IMR-90 (cell line): ENCODE data around the gene SEMA3C. TPM values are rescaled to one million over a fixed set of nuclear protein-coding genes. Genes with fewer than 3 reads are reported as not detected.

Experiments
- ATAC-seq: fragments of 200-7000 bp; cut with Tn5 transposase; 2 replicates; pipeline ENCODE4 v1.9.1; 2020; ENCODE audit warnings: low read depth, mild to moderate bottlenecking, moderate library complexity
- BruUV-seq: library from RNA; stranded (reverse); fragments of 400-500 nt; replicated peaks from 2 replicates; lab custom pipeline; 2021; lab: Mats Ljungman, UMichigan
- CTCF ChIA-PET: fragments of 300-600 bp; formaldehyde crosslinking; extraction: SDS; loops from one replicate; lab custom pipeline; 2021; ENCODE audit warnings: antibody characterized with exemption; lab: Yijun Ruan, JAX
- POLR2A ChIA-PET: fragments of 300-600 bp; sonication (Branson Sonifier 250); formaldehyde crosslinking; loops from one replicate; lab custom pipeline; 2022; ENCODE audit warnings: antibody characterized with exemption; ENCODE audit not compliant: unreplicated experiment; lab: Charles Lee
- DNase-seq: peaks from one replicate; pipeline ENCODE4 v3.0.0; 2013
- H2AFZ ChIP-seq: replicated peaks from 2 replicates; pipeline ENCODE3; 2013; ENCODE audit warnings: low read length, mild to moderate bottlenecking; ENCODE audit not compliant: poor library complexity
- H2AK5ac ChIP-seq: 2 replicates; pipeline ENCODE4 v1.6.1; 2013; ENCODE audit warnings: low read depth, low read length, inconsistent platforms
- H2AK9ac ChIP-seq: replicated peaks from 2 replicates; pipeline ENCODE3; 2013; ENCODE audit warnings: mild to moderate bottlenecking, low read depth, low read length, moderate library complexity; ENCODE audit not compliant: poor library complexity
- H2BK120ac ChIP-seq: 2 replicates; pipeline ENCODE4 v1.6.1; 2013; ENCODE audit warnings: low read depth, low read length, inconsistent platforms
- H2BK15ac ChIP-seq: 3 replicates; pipeline ENCODE4 v1.6.1; 2013; ENCODE audit warnings: low read depth, low read length, inconsistent platforms
- H2BK20ac ChIP-seq: 2 replicates; pipeline ENCODE4 v1.6.1; 2013; ENCODE audit warnings: low read depth, mild to moderate bottlenecking, inconsistent platforms, low read length, moderate library complexity
- H2BK5ac ChIP-seq: 2 replicates; pipeline ENCODE4 v1.6.1; 2013; ENCODE audit warnings: mild to moderate bottlenecking, low read depth, low read length, inconsistent platforms; ENCODE audit not compliant: poor library complexity, severe bottlenecking
- H3K14ac ChIP-seq: replicated peaks from 2 replicates; pipeline ENCODE4 v1.6.1; 2013; ENCODE audit warnings: low read depth, low read length, inconsistent platforms
- H3K18ac ChIP-seq: 2 replicates; pipeline ENCODE4 v1.6.1; 2013; ENCODE audit warnings: low read depth, low read length, control low read depth
- H3K23ac ChIP-seq: 2 replicates; pipeline ENCODE4 v1.6.1; 2013; ENCODE audit warnings: low read depth, low read length, inconsistent platforms
- H3K27ac ChIP-seq: 2 replicates; pipeline ENCODE4 v1.5.1; 2013; ENCODE audit warnings: mild to moderate bottlenecking, control low read depth, low read length; ENCODE audit not compliant: insufficient read depth
- H3K27me3 ChIP-seq: 2 replicates; pipeline ENCODE4 v1.6.1; 2013; ENCODE audit warnings: low read length; ENCODE audit not compliant: control insufficient read depth, insufficient read depth
- H3K36me3 ChIP-seq: 2 replicates; pipeline ENCODE4 v1.6.1; 2013; ENCODE audit warnings: low read length, mixed read lengths; ENCODE audit not compliant: control insufficient read depth, insufficient read depth
- H3K4ac ChIP-seq: 2 replicates; pipeline ENCODE4 v1.6.1; 2013; ENCODE audit warnings: low read depth, low read length, inconsistent platforms
- H3K4me1 ChIP-seq: 2 replicates; pipeline ENCODE4 v1.6.1; 2013; ENCODE audit warnings: low read length, mixed read lengths; ENCODE audit not compliant: control insufficient read depth, insufficient read depth
- H3K4me2 ChIP-seq: 2 replicates; pipeline ENCODE4 v1.6.1; 2013; ENCODE audit warnings: low read depth, mild to moderate bottlenecking, control low read depth, low read length, moderate library complexity
- H3K4me3 ChIP-seq: 2 replicates; pipeline ENCODE4 v1.5.1; 2013; ENCODE audit warnings: low read depth, mild to moderate bottlenecking, control low read depth, low read length, moderate library complexity; ENCODE audit not compliant: insufficient read depth
- H3K56ac ChIP-seq: 2 replicates; pipeline ENCODE4 v1.6.1; 2013; ENCODE audit warnings: low read length, inconsistent platforms; ENCODE audit not compliant: insufficient read depth; ENCODE audit errors: extremely low read depth
- H3K79me1 ChIP-seq, 2 experiments: 2 replicates each; pipeline ENCODE4 v1.6.1; 2013; ENCODE audit warnings: low read length in 2 of 2, inconsistent platforms in 1 of 2, low read depth in 1 of 2
- H3K9ac ChIP-seq: 2 replicates; pipeline ENCODE4 v1.6.1; 2013; ENCODE audit warnings: low read depth, low read length, control low read depth
- H3K9me1 ChIP-seq: 2 replicates; pipeline ENCODE4 v1.6.1; 2013; ENCODE audit warnings: low read length, inconsistent platforms; ENCODE audit not compliant: insufficient read depth
- H3K9me3 ChIP-seq: 2 replicates; pipeline ENCODE4 v1.6.1; 2013; ENCODE audit warnings: low read length; ENCODE audit not compliant: control insufficient read depth, insufficient read depth
- H4K20me1 ChIP-seq: 2 replicates; pipeline ENCODE4 v1.6.1; 2013; ENCODE audit warnings: low read length, inconsistent platforms; ENCODE audit not compliant: insufficient read depth
- H4K5ac ChIP-seq: 2 replicates; pipeline ENCODE4 v1.6.1; 2013; ENCODE audit warnings: mild to moderate bottlenecking, low read depth, low read length, control low read depth
- H4K8ac ChIP-seq, 2 experiments: 2 replicates each; pipeline ENCODE4 v1.6.1; 2013; ENCODE audit warnings: low read depth in 2 of 2, low read length in 2 of 2, control low read depth in 1 of 2, inconsistent platforms in 1 of 2
- H4K91ac ChIP-seq: 2 replicates; pipeline ENCODE4 v1.6.1; 2013; ENCODE audit warnings: low read depth, low read length, inconsistent platforms; ENCODE audit not compliant: insufficient read depth
- BHLHE40 ChIP-seq: fragments of 150-350 bp; IDR thresholded peaks from 2 replicates; pipeline ENCODE4 v1.6.1; 2016; ENCODE audit warnings: mild to moderate bottlenecking, low read depth, low read length
- CEBPB ChIP-seq: IDR thresholded peaks from 2 replicates; pipeline ENCODE4 v1.6.1; 2012; ENCODE audit warnings: low read depth, low read length, improper control_type of control experiment
- FOS ChIP-seq: fragments of 150-350 bp; IDR thresholded peaks from 2 replicates; pipeline ENCODE4 v1.6.1; 2016; ENCODE audit warnings: low read depth, low read length
- MAFK ChIP-seq: IDR thresholded peaks from 2 replicates; pipeline ENCODE4 v1.6.1; 2012; ENCODE audit warnings: low read depth, low read length, improper control_type of control experiment
- MAZ ChIP-seq: IDR thresholded peaks from 2 replicates; pipeline ENCODE4 v1.6.1; 2012; ENCODE audit warnings: low read depth, mild to moderate bottlenecking, low read length, improper control_type of control experiment, moderate library complexity, borderline replicate concordance
- MXI1 ChIP-seq: IDR thresholded peaks from 2 replicates; pipeline ENCODE4 v1.6.1; 2012; ENCODE audit warnings: low read depth, mild to moderate bottlenecking, low read length, moderate library complexity, borderline replicate concordance
- POLR2A ChIP-seq: IDR thresholded peaks from 2 replicates; pipeline ENCODE4 v1.6.1; 2012; ENCODE audit warnings: mild to moderate bottlenecking, low read depth, low read length
- RAD21 ChIP-seq: IDR thresholded peaks from 2 replicates; pipeline ENCODE4 v1.6.1; 2012; ENCODE audit warnings: low read length, improper control_type of control experiment
- RCOR1 ChIP-seq: IDR thresholded peaks from 2 replicates; pipeline ENCODE4 v1.6.1; 2012; ENCODE audit warnings: mild to moderate bottlenecking, low read length, improper control_type of control experiment; ENCODE audit not compliant: insufficient replicate concordance
- RFX5 ChIP-seq: IDR thresholded peaks from 2 replicates; pipeline ENCODE4 v1.8.0; 2012; ENCODE audit warnings: low read depth, mild to moderate bottlenecking, low read length, moderate library complexity
- SMC3 ChIP-seq: fragments of 150-350 bp; IDR thresholded peaks from 2 replicates; pipeline ENCODE4 v1.6.1; 2016; ENCODE audit warnings: low read depth, mild to moderate bottlenecking, antibody characterized with exemption, low read length, moderate library complexity
- WGBS, 2 experiments: methylation state at CpG; one replicate each; pipeline versions ENCODE4 v1.1.5 to v1.1.7; 2013; ENCODE audit warnings: missing lambda C conversion rate in 2 of 2; ENCODE audit not compliant: insufficient read length in 1 of 2; ENCODE audit errors: extremely low coverage in 2 of 2; 5-methylcytosine and 5-hydroxymethylcytosine counted together
- dilution Hi-C: fragments of 300-500 bp; cut with HindIII; formaldehyde crosslinking; loops from one replicate; pipeline ENCODE4 v1.14.3; 2018; ENCODE audit warnings: low sequenced_read_pairs; ENCODE audit not compliant: unreplicated experiment
- in situ Hi-C: fragments of 300-500 bp; cut with MboI; formaldehyde crosslinking; loops from 3 replicates; pipeline ENCODE4 v1.14.3; 2019; ENCODE audit warnings: low sequenced_read_pairs, inconsistent platforms, mixed read lengths
- intact Hi-C: fragments of 100-400 bp; cut with micrococcal nuclease; formaldehyde crosslinking; loops from 2 replicates; pipeline ENCODE4 v1.10.0; 2022
- polyA plus RNA-seq, 3 experiments: library from polyadenylated mRNA; depleted of rRNA; stranded (reverse); fragments of >200 nt; gene quantifications; 2 replicates each; pipeline ENCODE4 v1.2.3, GENCODE V29; 2012; ENCODE audit warnings: low replicate concordance in 1 of 3
- total RNA-seq: library from RNA; depleted of rRNA; stranded (reverse); fragments of >200 nt; gene quantifications from 2 replicates; pipeline ENCODE4 v1.2.3, GENCODE V29; 2012
- TF ChIP-seq, protein P1 (sequence below): fragments of 150-350 bp; IDR thresholded peaks from 2 replicates; pipeline ENCODE4 v1.6.1; 2016; ENCODE audit warnings: low read depth, mild to moderate bottlenecking, low read length, moderate library complexity, borderline replicate concordance
- TF ChIP-seq, protein P2 (sequence below): fragments of 150-350 bp; IDR thresholded peaks from 2 replicates; pipeline ENCODE4 v1.6.1; 2017; ENCODE audit warnings: mild to moderate bottlenecking, antibody characterized with exemption, low read length, low read depth

The SEMA3C gene
- total and polyA plus RNA-seq, 2 of the 4 experiments (the other 2 are of a cell fraction), result 21.2 to 97.1 TPM

DNA sequence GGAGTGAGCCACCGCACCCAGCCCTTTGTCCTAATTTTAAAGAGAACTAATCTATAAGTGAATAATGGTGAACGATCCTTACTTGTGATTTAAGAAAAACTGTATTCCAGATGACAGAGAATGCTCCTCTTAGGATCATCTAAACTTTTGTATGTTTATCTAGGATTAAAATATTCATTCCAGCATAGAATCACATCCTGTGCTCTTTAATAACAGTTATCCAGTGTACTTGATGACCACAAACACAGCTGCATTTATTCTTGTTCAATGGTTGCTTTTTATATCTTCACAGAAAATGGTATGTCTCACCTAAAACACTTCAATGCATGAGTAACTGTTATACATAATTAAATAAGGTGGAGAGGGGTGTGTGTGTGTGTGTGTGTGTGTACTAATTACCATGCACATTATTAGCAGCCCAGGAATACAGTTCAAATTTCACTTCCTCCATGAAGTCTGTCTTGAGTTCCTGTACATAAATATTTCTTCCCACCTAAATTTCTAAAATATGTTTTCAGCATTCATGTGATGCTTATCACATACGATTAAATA lies 38.5 kb upstream of the SEMA3C start:
- no peak overlapping the region for H3K56ac ChIP-seq
- no peak overlapping the region for H2AK9ac ChIP-seq
- no peak overlapping the region for H3K14ac ChIP-seq
- H4K91ac ChIP-seq, result no peak overlapping the region
- peak; percentile 30 for DNase-seq
- no peaks in the 10 kb centered on the region for H3K79me1 ChIP-seq
- dilution Hi-C loops (no loop called here), in situ Hi-C loops (no loop called here), intact Hi-C loops (no loop called here)
- WGBS, 2 experiments, result no CpG with 5 or more reads among the region's 3 CpGs
- no peak overlapping the region for H2BK15ac ChIP-seq
- H3K9me1 ChIP-seq, result no peaks in the 10 kb centered on the region
- no peak overlapping the region for H3K4me3 ChIP-seq
- H2BK20ac ChIP-seq, result no peak overlapping the region
- no peak overlapping the region for H3K4me2 ChIP-seq
- H3K36me3 ChIP-seq, result no peaks in the 10 kb centered on the region
- H3K9me3 ChIP-seq, result no peaks in the 10 kb centered on the region
- H3K4ac ChIP-seq, result no peak overlapping the region
- no peak overlapping the region for H2AFZ ChIP-seq
- no peaks in the 10 kb centered on the region for H3K4me1 ChIP-seq
- ChIA-PET POLR2A (no interaction called here), CTCF (interaction anchor here (0.6 kb wide), 1 partner anchor 739 kb away, joined by 7 read pairs; no protein-coding TSS in a partner anchor)
- H2BK120ac ChIP-seq, result no peak overlapping the region
- no peak overlapping the region for H2AK5ac ChIP-seq
- no peak overlapping the region for H4K8ac ChIP-seq
- no peaks in the 10 kb centered on the region for H3K27me3 ChIP-seq
- H2BK5ac ChIP-seq, result no peak overlapping the region
- no peak overlapping the region for H3K9ac ChIP-seq
- no peaks in the 10 kb centered on the region for H4K20me1 ChIP-seq
- H4K5ac ChIP-seq, result no peak overlapping the region
- no peak overlapping the region for H3K18ac ChIP-seq
- no peak overlapping the region for H3K23ac ChIP-seq
- H3K27ac ChIP-seq, result no peak overlapping the region
- TF ChIP-seq POLR2A, result no peak
- no peak for TF ChIP-seq MAZ
- no peak for TF ChIP-seq RAD21
- no peak for TF ChIP-seq FOS
- no peak for TF ChIP-seq BHLHE40
- TF ChIP-seq RCOR1, result no peak
- no peak for TF ChIP-seq MAFK
- TF ChIP-seq SMC3, result no peak
- no peak for TF ChIP-seq CEBPB
- TF ChIP-seq, protein P1, sequence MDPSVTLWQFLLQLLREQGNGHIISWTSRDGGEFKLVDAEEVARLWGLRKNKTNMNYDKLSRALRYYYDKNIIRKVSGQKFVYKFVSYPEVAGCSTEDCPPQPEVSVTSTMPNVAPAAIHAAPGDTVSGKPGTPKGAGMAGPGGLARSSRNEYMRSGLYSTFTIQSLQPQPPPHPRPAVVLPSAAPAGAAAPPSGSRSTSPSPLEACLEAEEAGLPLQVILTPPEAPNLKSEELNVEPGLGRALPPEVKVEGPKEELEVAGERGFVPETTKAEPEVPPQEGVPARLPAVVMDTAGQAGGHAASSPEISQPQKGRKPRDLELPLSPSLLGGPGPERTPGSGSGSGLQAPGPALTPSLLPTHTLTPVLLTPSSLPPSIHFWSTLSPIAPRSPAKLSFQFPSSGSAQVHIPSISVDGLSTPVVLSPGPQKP, result no peak
- no peak for TF ChIP-seq RFX5
- no peak for TF ChIP-seq MXI1
- TF ChIP-seq, protein P2, sequence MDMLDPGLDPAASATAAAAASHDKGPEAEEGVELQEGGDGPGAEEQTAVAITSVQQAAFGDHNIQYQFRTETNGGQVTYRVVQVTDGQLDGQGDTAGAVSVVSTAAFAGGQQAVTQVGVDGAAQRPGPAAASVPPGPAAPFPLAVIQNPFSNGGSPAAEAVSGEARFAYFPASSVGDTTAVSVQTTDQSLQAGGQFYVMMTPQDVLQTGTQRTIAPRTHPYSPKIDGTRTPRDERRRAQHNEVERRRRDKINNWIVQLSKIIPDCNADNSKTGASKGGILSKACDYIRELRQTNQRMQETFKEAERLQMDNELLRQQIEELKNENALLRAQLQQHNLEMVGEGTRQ, result no peak
- BruUV-seq, result no TSS peak
- ATAC-seq, result peak; percentile 59; the same call in 1 of the 2 replicates
